Prostate gland (tissue), 2 donors: Measurements from ENCODE around the gene SLC44A2.

Source experiments
- CTCF ChIP-seq, 4 experiments: fragments of 200-600 bp in 2 of 4; fragments of 450-650 bp in 2 of 4; sonication (generic) in 2 of 4; IDR thresholded peaks; 1 replicate in 3 of 4; 2 replicates in 1 of 4; pipeline ENCODE4 v1.5.1; 2016 to 2019; ENCODE audit warnings: antibody characterized with exemption in 4 of 4, mild to moderate bottlenecking in 2 of 4, moderate library complexity in 2 of 4
- POLR2A ChIP-seq: fragments of 450-650 bp; IDR thresholded peaks from one replicate; pipeline ENCODE4 v1.6.1; 2016; ENCODE audit warnings: antibody characterized with exemption, mild to moderate bottlenecking
- POLR2AphosphoS5 ChIP-seq: sonication (generic); formaldehyde crosslinking; IDR thresholded peaks from one replicate; pipeline ENCODE4 v1.6.1; 2017; ENCODE audit warnings: antibody characterized with exemption

- peak; percentile 100 for TF ChIP-seq POLR2AphosphoS5
- peak in 1 of 4 experiments; percentile 27 for TF ChIP-seq CTCF (IDR thresholded peaks at IDR 0.05)
- TF ChIP-seq POLR2A, result peak; percentile 94
Measured at GRCh38 chr19:10653732-10654609, 28.6 kb downstream of the SLC44A2 start, which contains the start of gene ILF3.
